GM23338 (cell line): ENCODE data around the gene GRID1. TPM values are rescaled to one million over a fixed set of nuclear protein-coding genes. Genes with fewer than 3 reads are reported as not detected.

ENCODE experiments used
- ATAC-seq: fragments of 200-7000 bp; cut with Tn5 transposase; 3 replicates; pipeline ENCODE4 v1.9.1; 2020
- DNase-seq: peaks from one replicate; pipeline ENCODE4 v3.0.0-alpha.2; 2015; ENCODE audit warnings: low spot score
- H2AFZ ChIP-seq: fragments of 200-600 bp; sonication (generic); 2 replicates; pipeline ENCODE4 v1.8.0; 2016; ENCODE audit warnings: antibody characterized with exemption, mild to moderate bottlenecking, moderate library complexity
- H3F3A ChIP-seq: fragments of 200-600 bp; sonication (generic); replicated peaks from 2 replicates; pipeline ENCODE4 v1.8.0; 2017; ENCODE audit warnings: antibody characterized with exemption, mixed run types, low read depth
- H3K27ac ChIP-seq: fragments of 200-600 bp; sonication (generic); 2 replicates; pipeline ENCODE4 v1.6.1; 2016; ENCODE audit warnings: low read depth
- H3K27me3 ChIP-seq: fragments of 200-600 bp; sonication (generic); 2 replicates; pipeline ENCODE4 v1.8.0; 2016; ENCODE audit warnings: mild to moderate bottlenecking, mixed run types, moderate library complexity; ENCODE audit not compliant: insufficient read depth
- H3K36me3 ChIP-seq: fragments of 200-600 bp; sonication (generic); 2 replicates; pipeline ENCODE4 v1.8.0; 2016; ENCODE audit warnings: mild to moderate bottlenecking; ENCODE audit not compliant: insufficient read depth
- H3K4me1 ChIP-seq: fragments of 200-600 bp; sonication (generic); 2 replicates; pipeline ENCODE4 v1.8.0; 2016; ENCODE audit warnings: mild to moderate bottlenecking, moderate library complexity; ENCODE audit not compliant: insufficient read depth
- H3K4me2 ChIP-seq: fragments of 200-600 bp; sonication (generic); 2 replicates; pipeline ENCODE4 v1.7.1; 2017; ENCODE audit warnings: mixed run types
- H3K4me3 ChIP-seq: fragments of 200-600 bp; sonication (generic); 2 replicates; pipeline ENCODE4 v1.6.1; 2016; ENCODE audit warnings: mixed run types
- H3K79me2 ChIP-seq: fragments of 200-600 bp; sonication (generic); replicated peaks from 2 replicates; pipeline ENCODE4 v1.8.0; 2017; ENCODE audit warnings: mild to moderate bottlenecking; ENCODE audit not compliant: insufficient read depth
- H3K9me2 ChIP-seq: fragments of 200-600 bp; sonication (generic); 2 replicates; pipeline ENCODE4 v1.8.0; 2017; ENCODE audit not compliant: insufficient read depth
- H4K20me1 ChIP-seq: fragments of 200-600 bp; sonication (generic); replicated peaks from 2 replicates; pipeline ENCODE4 v1.8.0; 2017; ENCODE audit warnings: mild to moderate bottlenecking; ENCODE audit not compliant: insufficient read depth
- H3K27ac Mint-ChIP-seq: 2 replicates; pipeline ENCODE4 v1.8.0; 2020; ENCODE audit warnings: inconsistent platforms, mild to moderate bottlenecking, moderate library complexity, mixed read lengths
- H3K27me3 Mint-ChIP-seq: 3 replicates; pipeline ENCODE4 v1.8.0; 2022; ENCODE audit warnings: low read depth, mild to moderate bottlenecking, moderate library complexity, mixed read lengths, inconsistent platforms; ENCODE audit not compliant: insufficient read depth, poor library complexity
- H3K36me3 Mint-ChIP-seq: 3 replicates; pipeline ENCODE4 v1.8.0; 2021; ENCODE audit warnings: low read depth, mild to moderate bottlenecking, inconsistent platforms, moderate library complexity, mixed read lengths
- H3K4me1 Mint-ChIP-seq: 3 replicates; pipeline ENCODE4 v1.8.0; 2020; ENCODE audit warnings: mild to moderate bottlenecking, inconsistent platforms, mixed read lengths
- H3K4me3 Mint-ChIP-seq: 3 replicates; pipeline ENCODE4 v1.8.0; 2021; ENCODE audit warnings: moderate library complexity, mild to moderate bottlenecking, inconsistent platforms, mixed read lengths
- H3K9me3 Mint-ChIP-seq: 3 replicates; pipeline ENCODE4 v1.8.0; 2020; ENCODE audit warnings: moderate library complexity, mild to moderate bottlenecking, inconsistent platforms, mixed read lengths
- CREB1 ChIP-seq: fragments of 250-450 bp; sonication (Bioruptor Pico); IDR thresholded peaks from 2 replicates; pipeline ENCODE4 v1.5.0; 2020; ENCODE audit warnings: low read depth, mild to moderate bottlenecking, moderate library complexity
- EZH2 ChIP-seq: fragments of 200-600 bp; sonication (generic); IDR thresholded peaks from one replicate; pipeline ENCODE4 v1.8.0; 2017; ENCODE audit warnings: antibody characterized with exemption, mild to moderate bottlenecking, low read depth; ENCODE audit not compliant: unreplicated experiment
- EZH2phosphoT487 ChIP-seq: fragments of 200-600 bp; sonication (generic); IDR thresholded peaks from one replicate; pipeline ENCODE4 v1.8.1; 2018; ENCODE audit warnings: antibody characterized with exemption; ENCODE audit not compliant: unreplicated experiment
- JUNB ChIP-seq: IDR thresholded peaks from one replicate; pipeline ENCODE4 v1.6.1; 2016; ENCODE audit warnings: antibody characterized with exemption; ENCODE audit not compliant: unreplicated experiment
- NANOG ChIP-seq: IDR thresholded peaks from 2 replicates; pipeline ENCODE4 v1.6.1; 2016; ENCODE audit warnings: antibody characterized with exemption, borderline replicate concordance
- POLR2AphosphoS5 ChIP-seq: IDR thresholded peaks from 2 replicates; pipeline ENCODE4 v1.6.1; 2016; ENCODE audit warnings: antibody characterized with exemption, low read depth
- STAT1 ChIP-seq: IDR thresholded peaks from one replicate; pipeline ENCODE4 v1.6.1; 2016; ENCODE audit warnings: antibody characterized with exemption; ENCODE audit not compliant: unreplicated experiment
- ZNF114 ChIP-seq: fragments of 250-450 bp; sonication (Bioruptor Pico); IDR thresholded peaks from 2 replicates; pipeline ENCODE4 v1.5.0; 2020; ENCODE audit warnings: mild to moderate bottlenecking, moderate library complexity
- ZNF331 ChIP-seq: fragments of 250-450 bp; sonication (Bioruptor Pico); IDR thresholded peaks from 2 replicates; pipeline ENCODE4 v1.5.0; 2020; ENCODE audit warnings: low read depth, mild to moderate bottlenecking, moderate library complexity
- polyA plus RNA-seq: library from polyadenylated mRNA; unstranded; fragments of >200 nt; fragmentation: Nextera tagmentation; extraction: Ambion mirVana; gene quantifications from 2 replicates; pipeline ENCODE4 v1.2.1, GENCODE V29; 2016
- total RNA-seq: library from RNA; depleted of rRNA; stranded (reverse); fragments of >200 nt; shearing (Covaris generic); gene quantifications from 2 replicates; pipeline ENCODE4 v1.2.3, GENCODE V29; 2014
- TF ChIP-seq, protein P1 (sequence below): IDR thresholded peaks from 2 replicates; pipeline ENCODE4 v1.6.1; 2016; ENCODE audit warnings: antibody characterized with exemption
- TF ChIP-seq, protein P2 (sequence below): IDR thresholded peaks from one replicate; pipeline ENCODE4 v1.6.1; 2018; ENCODE audit warnings: antibody characterized with exemption; ENCODE audit not compliant: unreplicated experiment
- TF ChIP-seq, protein P3 (sequence below), 2 experiments: fragments of 200-600 bp in 1 of 2; sonication (generic) in 1 of 2; conservative IDR thresholded peaks; 2 replicates each; pipeline versions ENCODE4 v1.5.1 to v1.6.1; 2016 to 2017; ENCODE audit warnings: antibody characterized with exemption in 2 of 2, low read depth in 2 of 2, mild to moderate bottlenecking in 2 of 2, moderate library complexity in 1 of 2
- TF ChIP-seq, protein P4 (sequence below): fragments of 250-450 bp; sonication (Bioruptor Pico); IDR thresholded peaks from 2 replicates; pipeline ENCODE4 v1.5.0; 2020; ENCODE audit warnings: mild to moderate bottlenecking, moderate library complexity

Gene GRID1
- total and polyA plus RNA-seq, 2 experiments from 2014 or later = 0.14 to 0.15 TPM

DNA sequence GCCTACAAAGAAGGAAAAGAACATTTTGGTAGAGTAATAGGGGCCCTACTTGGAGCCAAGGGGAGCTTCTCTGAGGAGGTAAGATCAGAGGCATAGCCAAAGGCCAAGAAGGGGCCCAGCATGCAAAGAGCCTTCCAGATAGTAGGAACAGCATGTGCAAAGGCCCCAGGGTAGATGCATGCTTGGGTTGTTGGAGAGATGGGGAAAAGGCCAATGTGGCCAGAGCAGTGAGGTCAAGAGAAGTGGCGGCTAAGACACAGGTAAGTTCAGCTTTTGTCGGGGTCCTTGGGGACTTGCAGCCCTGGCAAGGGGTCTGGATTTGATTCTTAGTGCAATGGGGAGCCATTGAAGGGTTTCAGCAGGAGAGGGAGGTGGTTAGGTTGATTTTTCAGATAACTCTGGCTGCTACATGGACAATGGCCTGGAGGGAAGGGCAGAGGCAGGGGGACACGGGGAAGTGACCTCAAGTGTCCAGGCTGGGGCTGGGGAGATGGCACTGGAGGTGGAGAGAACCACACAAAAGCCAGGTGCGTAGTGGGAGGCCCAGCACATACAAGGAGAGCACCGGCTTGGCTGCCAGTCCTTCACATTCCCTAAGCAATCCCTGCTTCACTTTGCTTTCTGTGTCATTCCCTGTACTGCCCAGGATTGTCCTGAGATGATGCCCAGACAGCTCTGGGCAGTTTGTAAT lies 16.5 kb downstream of the GRID1 start:
- no peaks in the 10 kb centered on the region for H3K36me3 Mint-ChIP-seq
- no peak overlapping the region for H3K4me3 ChIP-seq
- H3K27ac ChIP-seq = no peak overlapping the region
- H3K27me3 ChIP-seq = no peaks in the 10 kb centered on the region
- ATAC-seq (no peak), DNase-seq (no peak)
- no peaks in the 10 kb centered on the region for H3K9me2 ChIP-seq
- no peak overlapping the region for H3K4me3 Mint-ChIP-seq
- H3F3A ChIP-seq = no peaks in the 10 kb centered on the region
- H3K4me1 Mint-ChIP-seq = peaks cover 6% of the 10 kb centered on the region; the same call in 1 of the 3 replicates
- TF ChIP-seq POLR2AphosphoS5 (no peak), CREB1 (CRISPR knock-in tag) (no peak), NANOG (no peak), ZNF331 (no peak), STAT1 (no peak), ZNF114 (no peak), JUNB (no peak), EZH2phosphoT487 (no peak), EZH2 (no peak)
- TF ChIP-seq, protein P1, sequence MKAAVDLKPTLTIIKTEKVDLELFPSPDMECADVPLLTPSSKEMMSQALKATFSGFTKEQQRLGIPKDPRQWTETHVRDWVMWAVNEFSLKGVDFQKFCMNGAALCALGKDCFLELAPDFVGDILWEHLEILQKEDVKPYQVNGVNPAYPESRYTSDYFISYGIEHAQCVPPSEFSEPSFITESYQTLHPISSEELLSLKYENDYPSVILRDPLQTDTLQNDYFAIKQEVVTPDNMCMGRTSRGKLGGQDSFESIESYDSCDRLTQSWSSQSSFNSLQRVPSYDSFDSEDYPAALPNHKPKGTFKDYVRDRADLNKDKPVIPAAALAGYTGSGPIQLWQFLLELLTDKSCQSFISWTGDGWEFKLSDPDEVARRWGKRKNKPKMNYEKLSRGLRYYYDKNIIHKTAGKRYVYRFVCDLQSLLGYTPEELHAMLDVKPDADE = no peak
- TF ChIP-seq, protein P2, sequence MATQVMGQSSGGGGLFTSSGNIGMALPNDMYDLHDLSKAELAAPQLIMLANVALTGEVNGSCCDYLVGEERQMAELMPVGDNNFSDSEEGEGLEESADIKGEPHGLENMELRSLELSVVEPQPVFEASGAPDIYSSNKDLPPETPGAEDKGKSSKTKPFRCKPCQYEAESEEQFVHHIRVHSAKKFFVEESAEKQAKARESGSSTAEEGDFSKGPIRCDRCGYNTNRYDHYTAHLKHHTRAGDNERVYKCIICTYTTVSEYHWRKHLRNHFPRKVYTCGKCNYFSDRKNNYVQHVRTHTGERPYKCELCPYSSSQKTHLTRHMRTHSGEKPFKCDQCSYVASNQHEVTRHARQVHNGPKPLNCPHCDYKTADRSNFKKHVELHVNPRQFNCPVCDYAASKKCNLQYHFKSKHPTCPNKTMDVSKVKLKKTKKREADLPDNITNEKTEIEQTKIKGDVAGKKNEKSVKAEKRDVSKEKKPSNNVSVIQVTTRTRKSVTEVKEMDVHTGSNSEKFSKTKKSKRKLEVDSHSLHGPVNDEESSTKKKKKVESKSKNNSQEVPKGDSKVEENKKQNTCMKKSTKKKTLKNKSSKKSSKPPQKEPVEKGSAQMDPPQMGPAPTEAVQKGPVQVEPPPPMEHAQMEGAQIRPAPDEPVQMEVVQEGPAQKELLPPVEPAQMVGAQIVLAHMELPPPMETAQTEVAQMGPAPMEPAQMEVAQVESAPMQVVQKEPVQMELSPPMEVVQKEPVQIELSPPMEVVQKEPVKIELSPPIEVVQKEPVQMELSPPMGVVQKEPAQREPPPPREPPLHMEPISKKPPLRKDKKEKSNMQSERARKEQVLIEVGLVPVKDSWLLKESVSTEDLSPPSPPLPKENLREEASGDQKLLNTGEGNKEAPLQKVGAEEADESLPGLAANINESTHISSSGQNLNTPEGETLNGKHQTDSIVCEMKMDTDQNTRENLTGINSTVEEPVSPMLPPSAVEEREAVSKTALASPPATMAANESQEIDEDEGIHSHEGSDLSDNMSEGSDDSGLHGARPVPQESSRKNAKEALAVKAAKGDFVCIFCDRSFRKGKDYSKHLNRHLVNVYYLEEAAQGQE = no peak
- TF ChIP-seq, protein P3, sequence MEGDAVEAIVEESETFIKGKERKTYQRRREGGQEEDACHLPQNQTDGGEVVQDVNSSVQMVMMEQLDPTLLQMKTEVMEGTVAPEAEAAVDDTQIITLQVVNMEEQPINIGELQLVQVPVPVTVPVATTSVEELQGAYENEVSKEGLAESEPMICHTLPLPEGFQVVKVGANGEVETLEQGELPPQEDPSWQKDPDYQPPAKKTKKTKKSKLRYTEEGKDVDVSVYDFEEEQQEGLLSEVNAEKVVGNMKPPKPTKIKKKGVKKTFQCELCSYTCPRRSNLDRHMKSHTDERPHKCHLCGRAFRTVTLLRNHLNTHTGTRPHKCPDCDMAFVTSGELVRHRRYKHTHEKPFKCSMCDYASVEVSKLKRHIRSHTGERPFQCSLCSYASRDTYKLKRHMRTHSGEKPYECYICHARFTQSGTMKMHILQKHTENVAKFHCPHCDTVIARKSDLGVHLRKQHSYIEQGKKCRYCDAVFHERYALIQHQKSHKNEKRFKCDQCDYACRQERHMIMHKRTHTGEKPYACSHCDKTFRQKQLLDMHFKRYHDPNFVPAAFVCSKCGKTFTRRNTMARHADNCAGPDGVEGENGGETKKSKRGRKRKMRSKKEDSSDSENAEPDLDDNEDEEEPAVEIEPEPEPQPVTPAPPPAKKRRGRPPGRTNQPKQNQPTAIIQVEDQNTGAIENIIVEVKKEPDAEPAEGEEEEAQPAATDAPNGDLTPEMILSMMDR (conservative IDR thresholded peaks at IDR 0.05; ENCODE audit: low read depth in 2 of 2) = no peak
- TF ChIP-seq, protein P4, sequence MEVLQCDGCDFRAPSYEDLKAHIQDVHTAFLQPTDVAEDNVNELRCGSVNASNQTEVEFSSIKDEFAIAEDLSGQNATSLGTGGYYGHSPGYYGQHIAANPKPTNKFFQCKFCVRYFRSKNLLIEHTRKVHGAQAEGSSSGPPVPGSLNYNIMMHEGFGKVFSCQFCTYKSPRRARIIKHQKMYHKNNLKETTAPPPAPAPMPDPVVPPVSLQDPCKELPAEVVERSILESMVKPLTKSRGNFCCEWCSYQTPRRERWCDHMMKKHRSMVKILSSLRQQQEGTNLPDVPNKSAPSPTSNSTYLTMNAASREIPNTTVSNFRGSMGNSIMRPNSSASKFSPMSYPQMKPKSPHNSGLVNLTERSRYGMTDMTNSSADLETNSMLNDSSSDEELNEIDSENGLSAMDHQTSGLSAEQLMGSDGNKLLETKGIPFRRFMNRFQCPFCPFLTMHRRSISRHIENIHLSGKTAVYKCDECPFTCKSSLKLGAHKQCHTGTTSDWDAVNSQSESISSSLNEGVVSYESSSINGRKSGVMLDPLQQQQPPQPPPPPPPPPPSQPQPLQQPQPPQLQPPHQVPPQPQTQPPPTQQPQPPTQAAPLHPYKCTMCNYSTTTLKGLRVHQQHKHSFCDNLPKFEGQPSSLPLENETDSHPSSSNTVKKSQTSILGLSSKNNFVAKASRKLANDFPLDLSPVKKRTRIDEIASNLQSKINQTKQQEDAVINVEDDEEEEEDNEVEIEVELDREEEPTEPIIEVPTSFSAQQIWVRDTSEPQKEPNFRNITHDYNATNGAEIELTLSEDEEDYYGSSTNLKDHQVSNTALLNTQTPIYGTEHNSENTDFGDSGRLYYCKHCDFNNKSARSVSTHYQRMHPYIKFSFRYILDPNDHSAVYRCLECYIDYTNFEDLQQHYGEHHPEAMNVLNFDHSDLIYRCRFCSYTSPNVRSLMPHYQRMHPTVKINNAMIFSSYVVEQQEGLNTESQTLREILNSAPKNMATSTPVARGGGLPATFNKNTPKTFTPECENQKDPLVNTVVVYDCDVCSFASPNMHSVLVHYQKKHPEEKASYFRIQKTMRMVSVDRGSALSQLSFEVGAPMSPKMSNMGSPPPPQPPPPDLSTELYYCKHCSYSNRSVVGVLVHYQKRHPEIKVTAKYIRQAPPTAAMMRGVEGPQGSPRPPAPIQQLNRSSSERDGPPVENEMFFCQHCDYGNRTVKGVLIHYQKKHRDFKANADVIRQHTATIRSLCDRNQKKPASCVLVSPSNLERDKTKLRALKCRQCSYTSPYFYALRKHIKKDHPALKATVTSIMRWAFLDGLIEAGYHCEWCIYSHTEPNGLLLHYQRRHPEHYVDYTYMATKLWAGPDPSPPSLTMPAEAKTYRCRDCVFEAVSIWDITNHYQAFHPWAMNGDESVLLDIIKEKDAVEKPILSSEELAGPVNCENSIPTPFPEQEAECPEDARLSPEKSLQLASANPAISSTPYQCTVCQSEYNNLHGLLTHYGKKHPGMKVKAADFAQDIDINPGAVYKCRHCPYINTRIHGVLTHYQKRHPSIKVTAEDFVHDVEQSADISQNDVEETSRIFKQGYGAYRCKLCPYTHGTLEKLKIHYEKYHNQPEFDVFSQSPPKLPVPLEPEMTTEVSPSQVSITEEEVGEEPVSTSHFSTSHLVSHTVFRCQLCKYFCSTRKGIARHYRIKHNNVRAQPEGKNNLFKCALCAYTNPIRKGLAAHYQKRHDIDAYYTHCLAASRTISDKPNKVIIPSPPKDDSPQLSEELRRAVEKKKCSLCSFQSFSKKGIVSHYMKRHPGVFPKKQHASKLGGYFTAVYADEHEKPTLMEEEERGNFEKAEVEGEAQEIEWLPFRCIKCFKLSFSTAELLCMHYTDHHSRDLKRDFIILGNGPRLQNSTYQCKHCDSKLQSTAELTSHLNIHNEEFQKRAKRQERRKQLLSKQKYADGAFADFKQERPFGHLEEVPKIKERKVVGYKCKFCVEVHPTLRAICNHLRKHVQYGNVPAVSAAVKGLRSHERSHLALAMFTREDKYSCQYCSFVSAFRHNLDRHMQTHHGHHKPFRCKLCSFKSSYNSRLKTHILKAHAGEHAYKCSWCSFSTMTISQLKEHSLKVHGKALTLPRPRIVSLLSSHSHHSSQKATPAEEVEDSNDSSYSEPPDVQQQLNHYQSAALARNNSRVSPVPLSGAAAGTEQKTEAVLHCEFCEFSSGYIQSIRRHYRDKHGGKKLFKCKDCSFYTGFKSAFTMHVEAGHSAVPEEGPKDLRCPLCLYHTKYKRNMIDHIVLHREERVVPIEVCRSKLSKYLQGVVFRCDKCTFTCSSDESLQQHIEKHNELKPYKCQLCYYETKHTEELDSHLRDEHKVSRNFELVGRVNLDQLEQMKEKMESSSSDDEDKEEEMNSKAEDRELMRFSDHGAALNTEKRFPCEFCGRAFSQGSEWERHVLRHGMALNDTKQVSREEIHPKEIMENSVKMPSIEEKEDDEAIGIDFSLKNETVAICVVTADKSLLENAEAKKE (CRISPR knock-in tag) = no peak
- no peaks in the 10 kb centered on the region for H4K20me1 ChIP-seq
- H3K27me3 Mint-ChIP-seq = peaks cover 18% of the 10 kb centered on the region
- H2AFZ ChIP-seq = no peak overlapping the region
- H3K36me3 ChIP-seq = no peaks in the 10 kb centered on the region
- H3K4me1 ChIP-seq = no peaks in the 10 kb centered on the region
- H3K79me2 ChIP-seq = no peaks in the 10 kb centered on the region
- H3K4me2 ChIP-seq = no peak overlapping the region
- H3K9me3 Mint-ChIP-seq = no peaks in the 10 kb centered on the region
- H3K27ac Mint-ChIP-seq = no peak overlapping the region
